ENCODE data around the gene NACC2. TPM values are rescaled to one million over a fixed set of nuclear protein-coding genes. Genes with fewer than 3 reads are reported as not detected.
A peak's percentile ranks its signal among the peaks of the same experiment; 100 is the strongest.

The NACC2 gene
- total RNA-seq, 4 donors from 2014 or later, result 93.8 to 192 (median 142) TPM

DNA sequence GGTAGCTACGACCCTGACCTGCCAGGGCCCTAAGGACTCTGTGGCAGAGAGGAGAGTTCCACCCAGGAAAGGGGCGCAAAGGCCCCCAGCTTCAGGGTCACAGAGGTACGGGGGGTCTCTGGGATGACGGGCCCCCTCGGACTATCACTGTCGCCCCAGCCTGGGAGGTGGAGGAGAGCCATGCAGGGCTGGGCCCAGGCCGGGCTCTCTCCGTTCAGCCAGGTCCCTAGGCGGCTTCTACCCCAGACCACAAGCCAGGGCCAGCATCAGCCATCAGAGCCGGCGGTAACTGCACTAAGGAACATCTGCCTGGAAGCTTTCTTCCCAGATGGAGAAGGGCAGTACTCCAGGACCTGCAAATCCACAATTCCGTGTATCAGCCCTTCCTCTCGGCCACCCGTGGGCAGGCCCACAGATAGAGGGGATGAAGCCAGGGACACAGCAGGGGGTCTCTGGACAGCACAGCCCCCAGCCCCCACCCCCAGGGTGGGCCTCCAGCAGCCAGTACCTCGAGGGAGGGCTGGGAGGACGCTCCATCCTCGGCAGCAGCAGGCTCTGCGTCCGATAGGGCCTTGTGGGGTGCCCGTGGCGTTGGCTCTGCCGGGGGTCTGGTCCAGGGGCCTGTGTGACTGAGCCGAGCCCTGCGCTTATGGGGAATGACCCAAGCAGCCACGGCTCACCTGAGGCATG, 38.4 kb downstream of the NACC2 start:
- Histone ChIP-seq H3K9me3 (no peaks in the 10 kb centered on the region), H3K27me3 (no peaks in the 10 kb centered on the region), H3K4me3 (no peak overlapping the region), H3K27ac (replicated peaks in 1 of 4) (no peak overlapping the region), H3K36me3 (peaks cover 0 to 7% (median 0%) of the 10 kb centered on the region in 4 donors), H3K4me1 (peaks cover 68 to 100% (median 99%) of the 10 kb centered on the region in 4 donors)
- intact Hi-C loops (cut with DNase I), result no loop called here
- 70% methylated on average over 8 of the region's 25 CpGs for WGBS
- no peak for TF ChIP-seq POLR2A (IDR thresholded peaks at IDR 0.05; ENCODE audit: low read depth)
- TF ChIP-seq EP300 (IDR thresholded peaks at IDR 0.05), result no peak
- no peak for TF ChIP-seq CTCF (IDR thresholded peaks at IDR 0.05)
- TF ChIP-seq POLR2AphosphoS5 (IDR thresholded peaks at IDR 0.05), result no peak
- peak; percentile 62 for DNase-seq (ENCODE audit: extremely low spot score)

- H3K27me3 ChIP-seq, result no peaks in the 10 kb centered on the region
- peak overlapping the region in 1 of 4 donors; percentile 1 for H3K27ac ChIP-seq (replicated peaks in 1 of 4)
- 62% methylated on average over 25 of the region's 30 CpGs for WGBS
- no peaks in the 10 kb centered on the region for H3K9me3 ChIP-seq
- DNase-seq (ENCODE audit: extremely low spot score), result peak; percentile 68
- peaks cover 72 to 100% (median 100%) of the 10 kb centered on the region in 4 donors for H3K4me1 ChIP-seq
- TF ChIP-seq CTCF (IDR thresholded peaks at IDR 0.05) (no peak), POLR2AphosphoS5 (IDR thresholded peaks at IDR 0.05) (no peak), POLR2A (IDR thresholded peaks at IDR 0.05; ENCODE audit: low read depth) (no peak), EP300 (IDR thresholded peaks at IDR 0.05) (no peak)
- H3K36me3 ChIP-seq, result no peaks in the 10 kb centered on the region
- intact Hi-C loops (cut with DNase I), result no loop called here
- H3K4me3 ChIP-seq, result no peak overlapping the region
Measured at GRCh38 chr9:136055715-136056545, 39.2 kb downstream of the NACC2 start.

DNA sequence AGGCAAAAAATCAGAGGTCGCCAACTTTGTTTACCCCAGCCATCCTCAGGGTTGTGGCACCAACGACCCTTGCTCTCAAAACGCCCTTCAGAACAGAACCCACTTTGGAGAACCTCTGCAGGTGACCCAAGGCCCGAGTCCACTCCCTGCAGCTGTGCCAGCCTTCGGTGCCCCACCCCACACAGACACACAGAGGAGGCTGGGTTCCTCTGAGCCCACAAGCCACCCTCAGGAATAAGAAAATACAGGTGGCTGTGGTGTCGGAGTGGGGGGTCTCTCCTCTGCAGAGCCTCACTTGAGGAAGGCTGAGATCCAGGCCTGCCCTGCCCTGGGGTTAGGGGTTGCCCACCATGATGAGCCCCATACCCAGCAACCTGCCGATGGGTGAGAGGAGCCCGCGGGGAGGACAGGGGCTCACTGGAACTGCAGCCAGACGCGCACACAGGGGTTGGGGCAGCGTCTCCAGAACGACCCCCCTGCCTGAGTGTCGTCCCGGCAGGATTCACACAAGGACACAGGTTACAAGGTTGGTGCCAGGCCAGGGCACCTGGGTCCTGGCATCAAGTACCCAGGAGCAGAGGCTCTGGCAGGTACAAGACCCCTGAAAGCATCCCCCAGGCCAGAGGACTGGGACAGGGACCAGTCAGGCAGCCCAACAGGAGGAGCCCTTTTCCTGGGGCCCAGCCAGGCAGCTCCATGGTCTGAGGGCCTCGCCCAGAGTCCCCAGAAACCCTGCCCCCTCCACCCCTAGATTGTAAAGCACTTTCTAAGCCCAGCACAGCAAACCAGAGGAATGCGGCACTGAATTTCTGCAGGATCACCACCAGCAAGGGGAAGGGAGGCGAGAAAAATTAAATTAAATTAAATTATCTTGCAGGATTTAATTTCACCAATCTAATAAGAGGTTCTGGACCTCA, 40.0 kb downstream of the NACC2 start:
- H3K4me3 ChIP-seq, result no peak overlapping the region
- H3K27ac ChIP-seq (replicated peaks in 1 of 4), result peak overlapping the region in 2 of 4 donors; percentile 13 to 89
- peaks cover 1 to 3% (median 2%) of the 10 kb centered on the region in 4 donors for H3K36me3 ChIP-seq
- TF ChIP-seq EP300 (IDR thresholded peaks at IDR 0.05), result no peak
- TF ChIP-seq CTCF (IDR thresholded peaks at IDR 0.05), result no peak
- no peak for TF ChIP-seq POLR2A (IDR thresholded peaks at IDR 0.05; ENCODE audit: low read depth)
- TF ChIP-seq POLR2AphosphoS5 (IDR thresholded peaks at IDR 0.05), result no peak
- WGBS, result 83% methylated on average over 7 of the region's 18 CpGs
- DNase-seq (ENCODE audit: extremely low spot score), result peak; percentile 50
- peaks cover 76 to 100% (median 100%) of the 10 kb centered on the region in 4 donors for H3K4me1 ChIP-seq
- no peaks in the 10 kb centered on the region for H3K9me3 ChIP-seq
- H3K27me3 ChIP-seq, result no peaks in the 10 kb centered on the region
- intact Hi-C loops (cut with DNase I), result loop anchor here (5.0 kb wide), 2 partner anchors 32 to 67 kb away; no protein-coding TSS in a partner anchor

- H3K4me1 ChIP-seq, result peaks cover 67 to 100% (median 100%) of the 10 kb centered on the region in 4 donors
- H3K36me3 ChIP-seq, result peaks cover 11 to 12% (median 11%) of the 10 kb centered on the region in 4 donors
- TF ChIP-seq EP300 (IDR thresholded peaks at IDR 0.05), result no peak
- no peak for TF ChIP-seq POLR2A (IDR thresholded peaks at IDR 0.05; ENCODE audit: low read depth)
- TF ChIP-seq POLR2AphosphoS5 (IDR thresholded peaks at IDR 0.05), result no peak
- TF ChIP-seq CTCF (IDR thresholded peaks at IDR 0.05), result no peak
- H3K4me3 ChIP-seq, result no peak overlapping the region
- DNase-seq (ENCODE audit: extremely low spot score), result no peak
- intact Hi-C loops (cut with DNase I), result loop anchor here (5.0 kb wide), 2 partner anchors 33 to 68 kb away; no protein-coding TSS in a partner anchor
- H3K27ac ChIP-seq (replicated peaks in 1 of 4), result peak overlapping the region; percentile 76 to 90 (median 87)
- H3K9me3 ChIP-seq, result no peaks in the 10 kb centered on the region
- WGBS, result 56% methylated on average over 5 of the region's 12 CpGs
- H3K27me3 ChIP-seq, result no peaks in the 10 kb centered on the region
Measured at GRCh38 chr9:136054146-136054545, 40.9 kb downstream of the NACC2 start.

All from esophagus muscularis mucosa (tissue), 4 donors.